NCI-H146 treated with DMSO at 0.1 percent for 48 hours (cell line): ENCODE results near the gene SPRR5.

Experiments used
- DNase-seq: peaks from one replicate; lab custom pipeline; 2025; ENCODE audit not compliant: unreplicated experiment; lab: John Stamatoyannopoulos, UW

Gene SPRR5

DNA sequence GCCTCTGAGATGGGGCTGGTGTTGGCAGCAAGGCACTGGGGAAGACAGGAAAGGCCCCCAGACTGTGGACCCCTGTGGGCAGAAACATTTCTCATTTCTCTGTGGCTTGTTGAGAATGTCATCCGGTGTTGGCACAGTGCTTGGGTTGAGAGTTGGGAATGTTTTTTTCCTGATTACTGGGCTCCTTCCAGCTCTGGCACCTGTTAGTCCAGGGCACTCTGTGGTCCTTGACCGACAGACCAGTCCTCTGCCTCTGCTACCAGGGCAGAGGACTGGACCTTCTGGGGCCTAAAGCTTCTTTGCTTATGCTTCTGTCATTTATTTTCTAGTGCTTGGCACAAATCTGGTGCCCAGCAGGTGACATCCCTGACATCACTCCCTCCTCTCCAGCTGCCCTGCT lies 4.8 kb upstream of the SPRR5 start:
- DNase-seq = no peak

DNA sequence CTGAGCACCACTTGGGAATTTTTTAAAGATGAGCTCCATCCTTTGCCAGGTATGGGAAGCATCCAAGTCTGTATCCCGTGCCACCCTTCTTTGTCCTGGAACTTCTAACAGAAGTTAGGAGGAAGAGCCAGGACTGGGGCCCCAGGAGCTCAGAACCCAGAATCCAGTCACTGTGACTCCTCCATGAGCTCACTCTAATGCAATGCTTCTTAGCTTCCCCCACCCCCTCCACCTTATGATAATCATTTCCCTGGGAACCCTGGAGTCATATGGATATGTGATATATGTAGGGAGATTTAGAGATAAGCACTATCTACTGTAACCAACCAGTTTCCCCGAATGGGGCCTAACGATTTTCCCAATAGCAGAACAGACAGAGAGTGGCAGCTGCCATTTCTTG lies 758 bp upstream of the SPRR5 start:
- no peak for DNase-seq

DNA sequence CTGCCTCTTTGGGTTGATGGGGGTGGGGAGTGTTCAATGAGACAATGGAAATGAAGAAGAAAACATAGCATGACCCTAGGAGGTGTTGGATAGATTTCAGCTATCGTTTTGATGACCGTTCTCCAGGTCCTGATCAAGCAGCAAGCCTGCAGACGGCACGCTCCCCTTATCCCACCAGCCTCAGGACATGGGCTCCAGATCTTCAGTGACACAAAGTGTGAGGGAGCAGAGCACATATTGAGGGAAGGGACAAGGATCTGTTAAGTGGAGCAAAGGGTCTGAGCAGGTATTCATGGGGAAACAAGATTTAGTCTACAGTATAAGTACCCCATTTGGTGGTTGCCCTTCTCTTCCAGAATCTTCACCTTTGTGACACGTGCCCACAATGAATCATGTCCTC lies 4.7 kb downstream of the SPRR5 start:
- no peak for DNase-seq

DNA sequence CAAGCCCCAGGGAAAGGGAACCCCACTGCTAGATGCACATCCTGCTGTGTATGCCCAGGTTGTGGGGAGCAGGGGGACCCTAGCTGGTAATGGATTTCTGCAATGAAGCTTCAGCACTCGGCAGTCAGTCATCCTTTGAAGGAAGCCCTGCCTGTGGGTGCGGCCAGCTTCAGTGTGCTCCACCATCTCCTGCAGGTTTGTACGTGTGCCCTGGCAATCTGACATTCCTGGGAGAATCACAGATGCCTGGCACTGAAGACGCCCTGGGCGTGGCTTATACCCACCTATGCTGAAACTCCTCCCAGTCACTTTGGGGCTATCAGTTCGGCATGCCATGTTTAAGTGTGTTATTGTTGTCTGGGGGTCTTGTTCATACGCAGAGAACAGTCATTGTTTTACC lies 6.8 kb downstream of the SPRR5 start:
- DNase-seq = no peak

DNA sequence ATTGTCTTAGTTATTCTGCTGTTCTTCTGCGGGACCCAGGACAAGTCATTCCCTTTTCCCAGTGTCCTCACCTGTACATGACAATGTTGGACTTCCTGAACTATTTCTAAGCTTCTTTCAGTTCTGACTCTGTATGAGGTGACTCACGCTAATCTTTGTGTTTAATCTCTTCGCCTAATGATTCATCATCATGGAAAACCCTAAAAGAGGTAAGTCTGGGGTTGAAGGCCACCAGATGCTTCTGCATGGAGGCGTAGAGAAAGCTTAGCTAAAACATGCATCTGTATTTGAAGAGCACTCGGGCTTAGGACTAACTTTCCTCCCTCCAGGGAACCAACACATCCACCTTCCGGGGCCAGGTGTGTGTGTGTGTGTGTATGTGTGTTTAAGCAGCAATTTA lies 7.4 kb downstream of the SPRR5 start:
- no peak for DNase-seq

DNA sequence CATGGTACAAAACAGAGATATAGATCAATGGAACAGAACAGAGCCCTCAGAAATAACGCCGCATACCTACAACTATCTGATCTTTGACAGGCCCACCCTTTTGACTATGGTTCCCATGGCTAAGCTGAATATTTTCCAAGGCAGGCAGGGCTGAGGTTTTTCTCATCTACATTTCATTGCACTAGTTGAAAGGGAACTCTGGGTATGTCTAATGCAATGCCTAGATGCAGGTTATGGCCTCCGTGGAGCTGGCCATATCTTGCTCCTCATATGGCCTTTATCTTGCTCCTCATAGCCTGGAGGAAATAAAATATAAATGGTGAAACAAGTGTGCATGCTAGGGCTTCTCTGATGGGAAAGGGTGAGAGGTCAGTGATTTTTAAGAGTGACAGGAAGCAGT lies 10.6 kb downstream of the SPRR5 start:
- DNase-seq = no peak

DNA sequence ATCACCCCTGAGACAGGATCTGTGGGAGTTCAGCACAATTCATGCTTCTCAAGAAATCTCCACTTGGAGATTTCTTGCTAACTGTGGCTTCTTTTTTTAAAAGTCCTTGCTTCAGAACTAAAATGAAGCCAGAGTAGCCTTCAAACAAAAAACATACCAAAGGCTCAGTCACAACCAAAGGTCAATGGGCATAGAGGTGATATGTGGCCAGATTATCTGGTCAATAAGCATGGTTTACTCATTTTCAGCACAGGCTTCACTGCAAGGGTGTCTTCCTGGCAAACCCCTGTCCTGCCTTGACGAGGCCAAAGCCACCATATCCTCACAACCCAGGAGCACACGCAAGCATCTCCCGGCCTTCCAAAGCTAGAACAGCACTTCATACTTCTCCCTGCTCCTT lies 12.3 kb downstream of the SPRR5 start:
- DNase-seq = no peak

DNA sequence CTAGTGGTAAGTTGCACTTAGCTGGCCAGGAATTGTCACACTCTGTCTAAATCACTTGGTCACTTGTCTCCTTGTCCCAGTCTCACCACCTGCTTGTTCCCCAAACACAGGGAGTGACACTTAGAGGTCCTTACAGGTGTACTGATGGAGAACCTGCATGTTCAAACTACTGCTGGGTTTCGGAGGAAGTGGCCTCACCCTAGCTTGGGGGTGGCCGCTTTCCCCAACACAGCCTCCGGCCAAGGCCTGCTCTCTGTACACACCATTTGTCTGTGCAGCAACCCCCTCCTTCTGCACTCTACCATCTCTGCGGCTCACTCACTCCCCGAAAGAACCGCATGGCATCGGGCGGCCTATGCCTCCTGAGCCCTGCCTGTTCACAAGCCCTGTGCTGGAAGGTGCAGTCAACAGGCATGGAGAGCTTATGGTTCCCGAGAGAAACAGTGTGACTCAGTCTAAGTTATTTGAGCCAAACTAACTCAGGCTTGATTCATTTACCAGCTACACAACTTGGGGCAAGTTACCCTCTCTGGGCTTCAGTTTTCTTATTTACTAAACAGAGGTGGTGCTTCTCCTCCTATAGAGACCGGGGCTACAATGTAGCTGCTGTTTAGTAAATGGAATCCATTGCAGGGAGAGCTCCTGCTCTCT lies 12.9 kb downstream of the SPRR5 start:
- no peak for DNase-seq

DNA sequence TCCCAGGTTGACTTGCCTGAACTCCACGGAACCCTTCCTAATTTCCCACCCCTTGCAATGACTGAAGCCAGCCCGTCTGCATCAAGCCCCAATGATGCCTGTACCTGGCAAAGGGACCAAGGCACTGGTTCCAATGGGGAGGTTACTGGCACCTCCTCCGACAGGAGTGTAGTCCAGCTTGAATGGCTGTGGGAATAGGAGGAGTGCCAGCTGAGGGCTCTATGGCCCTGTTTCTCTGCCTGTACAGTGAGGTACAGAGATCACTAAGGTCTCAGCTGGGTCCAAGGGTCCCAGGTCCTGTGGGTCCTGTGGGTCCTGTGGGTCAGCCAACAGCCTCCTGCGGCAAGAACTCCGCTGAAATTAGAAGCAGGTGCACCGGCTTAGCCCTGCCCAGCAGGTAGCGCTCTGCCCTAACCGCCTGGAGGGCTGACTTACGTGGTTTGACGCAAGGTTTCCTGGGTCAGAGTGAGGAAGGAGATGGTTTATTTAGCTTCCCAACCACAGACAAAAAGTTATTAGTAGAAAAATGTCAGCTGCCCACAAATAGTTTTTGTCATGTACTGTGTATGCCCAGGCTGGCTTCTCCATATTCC lies 13.5 kb downstream of the SPRR5 start:
- DNase-seq = no peak

DNA sequence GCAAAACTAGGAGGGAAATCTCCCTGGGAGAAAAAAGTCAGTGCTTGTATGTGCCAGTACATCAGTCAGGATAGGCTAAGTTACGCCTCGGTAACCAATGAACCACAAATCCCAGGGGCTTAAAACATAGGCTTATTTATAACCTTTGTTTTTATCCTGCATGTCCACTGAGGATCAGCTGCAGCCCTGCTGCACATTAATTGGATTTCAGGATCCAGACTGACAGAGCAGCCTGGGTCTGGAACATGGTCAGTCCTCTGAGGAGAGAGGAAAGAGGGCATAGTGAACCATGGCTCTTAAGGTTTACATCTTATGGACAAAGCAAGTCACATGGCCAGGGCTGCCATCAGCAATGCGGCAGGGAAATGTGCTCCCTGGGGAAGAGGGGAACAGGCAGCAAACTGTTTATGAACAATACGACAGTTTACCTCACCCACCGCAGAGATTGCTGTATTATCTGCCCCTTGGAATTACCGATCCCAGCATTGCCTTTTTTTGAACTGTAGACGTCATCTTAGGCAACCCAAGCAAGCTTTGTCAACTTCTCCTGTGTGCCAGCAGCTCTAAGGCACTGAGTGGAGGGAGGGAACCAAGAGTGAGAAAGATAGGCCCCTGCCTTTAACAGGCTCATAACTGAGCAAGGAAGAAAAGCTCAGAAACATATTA lies 14.4 kb downstream of the SPRR5 start:
- no peak for DNase-seq

DNA sequence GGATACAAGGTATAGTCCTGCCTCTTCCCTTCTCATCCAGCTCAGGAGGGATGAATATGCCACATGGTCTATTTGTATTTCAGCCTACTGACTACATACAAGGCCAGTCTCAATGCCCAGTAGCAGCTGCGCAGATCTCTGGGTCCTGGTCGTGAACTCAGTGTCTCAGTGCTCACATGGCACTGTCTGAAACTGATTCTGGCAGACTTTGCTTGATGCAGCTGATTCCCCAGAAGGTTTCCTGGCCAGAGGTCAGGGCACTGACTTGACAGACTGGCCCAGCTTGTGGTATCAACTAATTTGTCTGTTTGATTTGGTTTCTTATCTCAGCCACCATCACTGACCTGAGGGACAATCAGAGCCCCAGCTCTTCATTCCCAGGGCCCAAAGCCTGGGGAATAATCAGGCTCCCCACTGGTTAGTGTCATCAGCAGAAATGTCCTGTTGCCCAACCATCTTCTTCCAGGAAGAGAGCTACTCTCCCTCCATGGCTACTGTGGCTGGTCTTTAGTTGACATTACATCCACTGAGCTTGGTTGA lies 15.9 kb downstream of the SPRR5 start:
- no peak for DNase-seq

DNA sequence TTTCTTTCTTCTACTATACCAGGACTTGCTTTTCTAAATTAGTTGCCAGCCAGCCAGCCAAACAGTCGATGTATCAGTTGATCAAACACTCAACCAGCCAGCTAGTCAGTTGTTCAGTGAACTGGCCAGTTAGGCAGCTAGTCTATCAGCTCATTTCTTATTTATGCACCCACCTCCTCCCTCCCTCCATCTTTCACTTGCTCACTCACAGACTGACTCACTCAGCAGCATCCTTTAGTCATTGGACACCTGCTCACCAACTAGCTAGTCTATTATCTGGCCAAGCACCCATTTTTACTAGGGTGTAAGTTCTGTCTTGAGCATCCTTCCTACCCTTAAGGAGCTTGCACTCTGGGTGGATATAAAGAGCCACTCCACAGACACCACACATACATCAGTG lies 17.5 kb downstream of the SPRR5 start:
- no peak for DNase-seq

DNA sequence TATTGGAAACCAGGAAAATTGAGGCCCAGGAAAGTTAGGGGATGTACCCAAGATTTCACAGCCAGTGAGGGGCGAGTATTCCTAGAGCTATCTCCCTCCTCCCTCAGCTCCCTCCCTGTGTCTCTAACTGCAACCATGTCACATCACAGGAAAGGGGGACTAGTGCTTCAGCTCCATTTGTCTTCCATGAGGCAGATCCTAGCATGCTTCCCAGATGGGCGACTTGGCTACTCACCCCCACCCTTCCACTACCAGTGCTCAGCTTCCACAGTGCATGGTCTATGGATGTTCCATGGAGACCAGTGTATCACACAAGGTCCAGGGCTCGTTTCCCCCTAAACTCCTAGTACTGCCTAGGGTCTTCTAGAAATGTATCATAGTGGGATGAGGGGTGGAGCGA lies 18.8 kb downstream of the SPRR5 start:
- no peak for DNase-seq

DNA sequence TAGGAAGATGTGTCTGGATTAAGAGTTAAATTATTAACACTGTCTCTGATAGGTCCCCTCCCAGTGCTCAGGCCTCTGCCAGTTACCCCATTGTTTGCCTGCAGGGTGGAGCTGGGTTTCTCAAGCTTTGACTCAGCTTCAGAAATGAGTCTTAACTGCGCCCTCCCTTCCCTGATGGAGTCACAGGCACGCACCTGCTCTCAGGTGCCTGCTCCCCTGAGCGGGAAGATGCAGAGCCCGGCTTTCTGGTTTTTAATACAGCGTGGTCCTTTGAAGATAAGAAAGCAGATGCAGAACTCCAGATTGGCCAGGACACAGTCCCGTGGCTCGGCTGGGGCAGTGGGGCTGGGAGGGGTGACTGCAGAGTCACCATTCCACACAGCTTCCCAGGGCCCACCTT lies 20.2 kb downstream of the SPRR5 start:
- DNase-seq = no peak

DNA sequence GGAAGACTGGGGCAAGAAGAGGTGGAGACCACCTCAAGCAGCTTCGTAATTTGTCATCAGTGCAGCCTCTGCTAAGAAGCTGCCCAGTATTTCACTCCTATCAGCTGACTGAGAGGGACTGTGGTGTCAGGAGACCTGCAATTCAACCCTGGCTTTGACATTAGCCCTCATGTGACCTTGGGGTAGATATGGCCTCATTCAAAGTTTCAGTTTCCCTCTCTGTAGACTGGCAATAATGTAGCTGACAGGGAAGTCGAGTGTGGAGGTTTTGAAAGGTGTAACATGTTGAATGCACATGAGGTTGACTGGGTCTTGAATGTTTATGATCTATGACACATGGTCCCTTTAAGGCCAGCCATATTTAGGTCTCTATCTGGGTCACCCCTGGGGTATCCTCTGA lies 21.2 kb downstream of the SPRR5 start:
- DNase-seq = no peak

DNA sequence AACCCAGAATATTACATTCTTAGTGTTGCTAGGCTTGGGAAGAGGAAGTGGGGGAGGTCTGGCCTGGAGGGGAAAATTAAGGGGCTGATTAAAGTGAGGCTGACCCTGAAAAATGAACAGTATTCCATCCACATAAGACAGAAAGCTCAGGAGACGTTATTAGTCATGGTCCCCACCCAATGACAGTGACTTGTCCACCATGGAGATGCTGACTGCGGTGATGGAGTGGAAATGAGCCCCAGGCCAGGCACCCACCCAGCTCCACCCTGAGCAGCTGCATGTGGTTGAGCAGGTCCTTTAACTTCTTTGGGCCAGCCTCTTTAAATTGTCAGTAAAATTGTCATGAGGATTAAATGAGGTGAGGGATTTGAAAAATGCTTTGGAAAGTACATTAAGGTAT lies 22.0 kb downstream of the SPRR5 start:
- DNase-seq = no peak

DNA sequence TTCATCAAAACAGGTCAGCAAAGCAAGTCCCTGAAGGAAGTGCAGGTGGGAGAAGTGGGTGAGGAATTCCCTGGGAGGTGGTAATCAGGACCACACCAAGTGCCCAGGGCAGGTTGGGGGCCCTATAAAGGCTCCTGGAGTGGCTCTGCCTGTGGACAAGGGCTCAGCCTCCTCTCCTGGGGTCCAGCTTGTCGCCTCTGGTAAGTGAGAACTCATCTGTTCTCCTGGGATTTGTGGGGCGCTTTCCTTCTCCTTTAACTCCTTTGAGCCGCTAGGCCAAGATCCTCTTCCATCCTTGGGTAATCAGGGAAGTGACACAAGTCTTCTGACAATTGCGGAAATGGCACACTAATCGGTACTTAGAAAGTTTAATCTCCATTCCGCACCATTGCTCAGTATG lies 23.5 kb downstream of the SPRR5 start, which contains the start of gene SPRR4:
Gene SPRR4, plus strand, starts transcription at position 154 of the 400 bp plus-strand sequence. CDS start 1,243 bp downstream, outside the sequence.
- no peak for DNase-seq

DNA sequence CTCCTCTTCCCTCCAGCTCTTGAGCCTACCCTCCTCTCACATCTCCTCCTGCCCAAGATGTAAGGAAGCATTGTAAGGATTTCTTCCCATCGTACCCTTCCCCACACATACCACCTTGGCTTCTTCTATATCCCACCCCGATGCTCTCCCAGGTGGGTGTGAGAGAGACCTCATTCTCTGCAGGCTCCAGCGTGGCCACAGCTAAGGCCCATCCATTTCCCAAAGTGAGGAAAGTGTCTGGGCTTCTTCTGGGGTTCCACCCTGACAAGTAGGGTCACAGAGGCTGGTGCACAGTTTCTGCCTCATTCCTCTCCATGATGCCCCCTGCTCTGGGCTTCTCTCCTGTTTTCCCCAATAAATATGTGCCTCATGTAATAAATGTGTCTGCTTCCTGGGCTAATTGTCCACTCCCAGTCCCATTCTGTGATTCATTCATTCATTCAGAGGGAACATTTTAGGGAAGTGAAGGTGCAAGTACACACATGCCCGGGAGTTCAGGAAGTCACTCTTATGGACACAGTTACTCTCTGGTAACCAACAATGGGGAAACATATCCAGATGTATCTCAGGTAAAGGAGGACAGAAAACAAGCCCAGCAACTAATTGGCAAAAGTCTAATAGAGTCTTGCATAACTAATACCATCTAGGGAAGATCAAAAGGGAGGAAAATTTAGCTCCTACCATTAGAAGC lies 25.3 kb downstream of the SPRR5 start:
- DNase-seq = no peak

DNA sequence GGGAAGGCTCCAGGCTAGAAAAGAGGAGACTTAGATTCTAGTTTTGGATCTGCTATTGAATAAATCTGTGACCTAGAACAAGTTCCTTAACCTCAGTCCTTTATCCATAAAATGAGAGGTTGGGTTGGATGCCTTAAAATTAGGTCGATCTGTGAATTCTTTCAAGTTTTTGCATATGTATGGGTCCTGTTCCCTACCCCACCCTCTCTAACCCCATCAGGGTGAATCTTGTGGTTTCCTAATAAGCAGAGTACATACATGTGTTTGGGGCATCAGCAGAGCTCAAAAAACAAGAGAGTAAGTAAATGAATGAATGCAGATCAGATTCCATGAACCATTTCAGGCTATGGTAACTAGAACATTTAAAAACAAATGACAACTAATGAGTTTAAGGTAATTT lies 29.7 kb downstream of the SPRR5 start:
- no peak for DNase-seq

DNA sequence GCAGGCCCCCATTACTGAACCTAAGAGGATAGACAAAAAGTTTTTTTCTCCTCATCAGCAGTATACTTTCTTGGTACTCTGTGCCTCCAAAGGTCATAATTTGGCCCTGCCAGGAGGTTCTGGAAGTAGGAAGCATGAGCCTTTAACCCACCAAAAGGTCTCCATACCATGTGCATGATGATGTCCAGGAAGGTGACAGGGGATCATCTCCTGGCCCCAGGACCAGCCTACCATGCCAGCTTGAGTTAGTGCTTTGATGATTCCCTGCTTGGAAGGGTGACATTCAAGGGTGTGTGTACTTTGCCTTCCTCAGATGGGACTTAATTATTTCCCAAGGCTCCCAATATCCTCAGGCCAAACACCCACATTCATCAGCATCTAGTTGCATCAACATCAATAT lies 30.6 kb downstream of the SPRR5 start:
- DNase-seq = no peak

DNA sequence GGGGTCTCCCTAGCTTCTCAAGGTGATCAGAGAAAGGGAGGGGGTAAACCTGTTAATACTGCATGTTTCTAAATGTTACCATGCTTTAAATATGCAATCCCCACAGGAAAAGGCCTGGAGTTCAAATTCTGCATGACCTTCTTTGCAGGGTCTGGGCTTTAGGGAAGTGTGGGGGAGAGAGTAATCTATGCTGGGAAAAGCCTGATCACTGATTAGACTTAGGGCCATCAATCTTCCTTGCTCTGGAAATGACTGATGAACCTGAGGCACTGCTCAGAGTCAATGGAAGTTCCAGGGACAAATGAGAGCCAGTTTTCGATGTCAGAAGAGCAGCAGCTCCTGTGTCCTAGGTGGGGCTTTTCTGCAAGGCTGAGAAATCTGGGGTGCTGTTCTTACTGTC lies 33.7 kb downstream of the SPRR5 start:
- no peak for DNase-seq
